Naive B cell (primary cell): Measurements from ENCODE around the gene EEF2. TPM values are rescaled to one million over a fixed set of nuclear protein-coding genes. Genes with fewer than 3 reads are reported as not detected.
A peak's percentile ranks its signal among the peaks of the same experiment; 100 is the strongest.

Source experiments
- ATAC-seq, 2 donors: fragments of 150-1000 bp; cut with Tn5 transposase; 2 replicates each; pipeline ENCODE4 v1.10.0; 2021; ENCODE audit warnings: low read depth in 2 of 2, mild to moderate bottlenecking in 2 of 2, moderate library complexity in 2 of 2
- DNase-seq: peaks from one replicate; pipeline ENCODE4 v3.0.0; 2022
- H3K27ac Mint-ChIP-seq, 6 donors: one replicate each; pipeline ENCODE4 v1.8.0; 2020 to 2022; ENCODE audit warnings: mild to moderate bottlenecking in 6 of 6, mixed read lengths in 6 of 6, moderate library complexity in 5 of 6, inconsistent platforms in 2 of 6
- H3K27me3 Mint-ChIP-seq, 3 donors: one replicate each; pipeline ENCODE4 v1.8.0; 2021 to 2022; ENCODE audit warnings: mixed read lengths in 3 of 3, mild to moderate bottlenecking in 1 of 3
- H3K36me3 Mint-ChIP-seq, 2 donors: one replicate each; pipeline ENCODE4 v1.8.0; 2020 to 2022; ENCODE audit warnings: mixed read lengths in 2 of 2, inconsistent platforms in 1 of 2, mild to moderate bottlenecking in 1 of 2
- H3K4me1 Mint-ChIP-seq, 3 donors: one replicate each; pipeline ENCODE4 v1.8.0; 2020 to 2022; ENCODE audit warnings: mixed read lengths in 3 of 3, inconsistent platforms in 1 of 3, mild to moderate bottlenecking in 1 of 3, moderate library complexity in 1 of 3
- H3K4me3 Mint-ChIP-seq, 8 donors: one replicate each; pipeline ENCODE4 v1.8.0; 2020 to 2022; ENCODE audit warnings: mild to moderate bottlenecking in 8 of 8, mixed read lengths in 8 of 8, moderate library complexity in 8 of 8, inconsistent platforms in 2 of 8
- H3K9me3 Mint-ChIP-seq, 7 donors: one replicate each; pipeline ENCODE4 v1.8.0; 2020 to 2022; ENCODE audit warnings: mixed read lengths in 7 of 7, mild to moderate bottlenecking in 5 of 7, inconsistent platforms in 2 of 7, moderate library complexity in 1 of 7
- polyA plus RNA-seq, 6 donors: library from polyadenylated mRNA; unstranded; fragments of 300-500 nt; fragmentation: Illumina TruSeq; gene quantifications; one replicate each; pipeline ENCODE4 v1.2.3, GENCODE V29; 2021; ENCODE audit warnings: low read depth in 6 of 6

The EEF2 gene
- polyA plus RNA-seq, 6 donors from 2014 or later, result 315 to 696 (median 594) TPM

- H3K9me3 Mint-ChIP-seq, result peaks cover 0 to 3% (median 0%) of the 10 kb centered on the region in 7 donors
- H3K36me3 Mint-ChIP-seq, result peaks cover 0 to 3% of the 10 kb centered on the region in 2 donors
- DNase-seq, result no peak
- peak overlapping the region in 1 of 6 donors; percentile 28 for H3K27ac Mint-ChIP-seq
- H3K27me3 Mint-ChIP-seq, result no peaks in the 10 kb centered on the region
- H3K4me1 Mint-ChIP-seq, result peaks cover 0 to 6% (median 4%) of the 10 kb centered on the region in 3 donors
- ATAC-seq, result no peak
- no peak overlapping the region for H3K4me3 Mint-ChIP-seq
Measured at GRCh38 chr19:4023600-4024398, 38.5 kb upstream of the EEF2 start.

- no peak for ATAC-seq
- H3K4me1 Mint-ChIP-seq, result peaks cover 9 to 27% (median 11%) of the 10 kb centered on the region in 3 donors
- DNase-seq, result no peak
- H3K4me3 Mint-ChIP-seq, result no peak overlapping the region
- peaks cover 0 to 3% of the 10 kb centered on the region in 2 donors for H3K36me3 Mint-ChIP-seq
- H3K9me3 Mint-ChIP-seq, result peaks cover 0 to 3% (median 0%) of the 10 kb centered on the region in 7 donors
- H3K27me3 Mint-ChIP-seq, result no peaks in the 10 kb centered on the region
- H3K27ac Mint-ChIP-seq, result peak overlapping the region in 1 of 6 donors; percentile 76
Measured at GRCh38 chr19:4019578-4019977, 34.3 kb upstream of the EEF2 start.

- Mint-ChIP-seq H3K4me3 (no peak overlapping the region), H3K4me1 (peaks cover 9 to 27% (median 11%) of the 10 kb centered on the region in 3 donors), H3K9me3 (peaks cover 0 to 3% (median 0%) of the 10 kb centered on the region in 7 donors), H3K27ac (no peak overlapping the region), H3K36me3 (peaks cover 0 to 3% of the 10 kb centered on the region in 2 donors), H3K27me3 (no peaks in the 10 kb centered on the region)
- ATAC-seq, result no peak
- no peak for DNase-seq
Measured at GRCh38 chr19:4018775-4019504, 33.7 kb upstream of the EEF2 start.

GRCh38 chr19:4018140-4018613 lies 32.9 kb upstream of the EEF2 start:
- Mint-ChIP-seq H3K4me3 (no peak overlapping the region), H3K27me3 (no peaks in the 10 kb centered on the region)

GRCh38 chr19:4016903-4017638 lies 31.8 kb upstream of the EEF2 start:
- DNase-seq, result no peak
- peak overlapping the region in 1 of 6 donors; percentile 60 for H3K27ac Mint-ChIP-seq
- no peak overlapping the region for H3K4me3 Mint-ChIP-seq
- H3K36me3 Mint-ChIP-seq, result peaks cover 0 to 3% of the 10 kb centered on the region in 2 donors
- no peaks in the 10 kb centered on the region for H3K27me3 Mint-ChIP-seq
- peaks cover 0 to 2% (median 0%) of the 10 kb centered on the region in 7 donors for H3K9me3 Mint-ChIP-seq
- no peak for ATAC-seq
- H3K4me1 Mint-ChIP-seq, result peaks cover 11 to 27% (median 13%) of the 10 kb centered on the region in 3 donors

More at GRCh38 chr19:4018140-4018613, 32.9 kb upstream of the EEF2 start:
- ATAC-seq (no peak), DNase-seq (no peak)
- Mint-ChIP-seq H3K36me3 (peaks cover 0 to 3% of the 10 kb centered on the region in 2 donors), H3K9me3 (peaks cover 0 to 3% (median 0%) of the 10 kb centered on the region in 7 donors), H3K4me1 (peaks cover 9 to 27% (median 11%) of the 10 kb centered on the region in 3 donors), H3K27ac (no peak overlapping the region)

- Mint-ChIP-seq H3K4me3 (no peak overlapping the region), H3K4me1 (peaks cover 12 to 27% (median 13%) of the 10 kb centered on the region in 3 donors), H3K36me3 (no peaks in the 10 kb centered on the region), H3K9me3 (no peaks in the 10 kb centered on the region), H3K27me3 (no peaks in the 10 kb centered on the region), H3K27ac (peak overlapping the region in 1 of 6 donors; percentile 60)
- ATAC-seq, result no peak
- DNase-seq, result no peak
Measured at GRCh38 chr19:4016486-4016885, 31.2 kb upstream of the EEF2 start.

- Mint-ChIP-seq H3K27me3 (no peaks in the 10 kb centered on the region), H3K9me3 (no peaks in the 10 kb centered on the region), H3K4me3 (peak overlapping the region in 1 of 8 donors; percentile 61), H3K4me1 (peaks cover 17 to 32% (median 19%) of the 10 kb centered on the region in 3 donors), H3K27ac (peak overlapping the region in 1 of 6 donors; percentile 60), H3K36me3 (no peaks in the 10 kb centered on the region)
- DNase-seq (no peak), ATAC-seq (no peak)
Measured at GRCh38 chr19:4015705-4016402, 30.6 kb upstream of the EEF2 start.

GRCh38 chr19:4014541-4015491 lies 29.6 kb upstream of the EEF2 start:
- H3K9me3 Mint-ChIP-seq, result no peaks in the 10 kb centered on the region
- H3K4me1 Mint-ChIP-seq, result peaks cover 13 to 37% (median 16%) of the 10 kb centered on the region in 3 donors
- no peaks in the 10 kb centered on the region for H3K27me3 Mint-ChIP-seq
- H3K36me3 Mint-ChIP-seq, result no peaks in the 10 kb centered on the region
- peak overlapping the region in 1 of 6 donors; percentile 60 for H3K27ac Mint-ChIP-seq
- peak overlapping the region in 3 of 8 donors; percentile 25 to 63 (median 29) for H3K4me3 Mint-ChIP-seq
- DNase-seq, result peak; percentile 21
- peak; percentile 37 to 53 for ATAC-seq

GRCh38 chr19:4013886-4014540 lies 28.8 kb upstream of the EEF2 start:
- Mint-ChIP-seq H3K4me3 (peak overlapping the region in 3 of 8 donors; percentile 25 to 63 (median 28)), H3K27me3 (no peaks in the 10 kb centered on the region), H3K9me3 (no peaks in the 10 kb centered on the region), H3K4me1 (peaks cover 20 to 45% (median 23%) of the 10 kb centered on the region in 3 donors), H3K36me3 (no peaks in the 10 kb centered on the region), H3K27ac (no peak overlapping the region)
- DNase-seq, result no peak
- no peak for ATAC-seq

- Mint-ChIP-seq H3K4me3 (peak overlapping the region in 2 of 8 donors; percentile 21 to 47), H3K4me1 (peaks cover 23 to 45% (median 31%) of the 10 kb centered on the region in 3 donors), H3K27ac (peak overlapping the region in 2 of 6 donors; percentile 66 to 70), H3K27me3 (no peaks in the 10 kb centered on the region), H3K9me3 (no peaks in the 10 kb centered on the region), H3K36me3 (no peaks in the 10 kb centered on the region)
- ATAC-seq, result no peak
- DNase-seq, result no peak
Measured at GRCh38 chr19:4012975-4013634, 27.8 kb upstream of the EEF2 start.
